Measurements from ENCODE around the gene GLRB.
"Not testable (repeated sequence)": the region's sequence is repeated elsewhere in the genome, so short reads cannot be mapped to it uniquely, and the experiment has no call there.

GLRB gene

GRCh38 chr4:157121401-157121800 lies 45.5 kb downstream of the GLRB start:
- H3K4me3 ChIP-seq, result no peak overlapping the region
- no peaks in the 10 kb centered on the region for H3K36me3 ChIP-seq
- no peak overlapping the region for H3K9ac ChIP-seq
- H3K9me3 ChIP-seq, result no peaks in the 10 kb centered on the region
- H3K4me2 ChIP-seq, result no peak overlapping the region
- no peak for TF ChIP-seq Cebpa-rat (IDR thresholded peaks at IDR 0.05)
- no peak overlapping the region for H3K27ac ChIP-seq
- no peaks in the 10 kb centered on the region for H4K20me1 ChIP-seq
- H3K27me3 ChIP-seq, result no peaks in the 10 kb centered on the region
- H3K4me1 ChIP-seq, result no peaks in the 10 kb centered on the region

- Histone ChIP-seq H3K9me3 (no peaks in the 10 kb centered on the region), H3K4me1 (no peaks in the 10 kb centered on the region)
- TF ChIP-seq Cebpa-rat (IDR thresholded peaks at IDR 0.05), result no peak
Measured at GRCh38 chr4:157127571-157127970, 51.6 kb downstream of the GLRB start.

GRCh38 chr4:157128395-157128794 lies 52.4 kb downstream of the GLRB start:
- Histone ChIP-seq H3K36me3 (no peaks in the 10 kb centered on the region), H3K27ac (no peak overlapping the region), H3K4me1 (no peaks in the 10 kb centered on the region), H3K4me2 (no peak overlapping the region), H4K20me1 (no peaks in the 10 kb centered on the region), H3K9ac (no peak overlapping the region), H3K27me3 (no peaks in the 10 kb centered on the region), H3K9me3 (no peaks in the 10 kb centered on the region), H3K4me3 (no peak overlapping the region)
- TF ChIP-seq Cebpa-rat (IDR thresholded peaks at IDR 0.05), result no peak

More at GRCh38 chr4:157127571-157127970, 51.6 kb downstream of the GLRB start:
- H3K4me3 ChIP-seq, result no peak overlapping the region
- no peaks in the 10 kb centered on the region for H3K27me3 ChIP-seq
- H3K9ac ChIP-seq, result no peak overlapping the region
- no peaks in the 10 kb centered on the region for H4K20me1 ChIP-seq
- no peak overlapping the region for H3K27ac ChIP-seq
- no peaks in the 10 kb centered on the region for H3K36me3 ChIP-seq
- H3K4me2 ChIP-seq, result no peak overlapping the region

- H3K27me3 ChIP-seq, result no peaks in the 10 kb centered on the region
- H3K27ac ChIP-seq, result no peak overlapping the region
- no peaks in the 10 kb centered on the region for H3K4me1 ChIP-seq
- no peak overlapping the region for H3K4me3 ChIP-seq
- H4K20me1 ChIP-seq, result no peaks in the 10 kb centered on the region
- H3K9ac ChIP-seq, result no peak overlapping the region
- no peak overlapping the region for H3K4me2 ChIP-seq
- H3K36me3 ChIP-seq, result no peaks in the 10 kb centered on the region
- no peak for TF ChIP-seq Cebpa-rat (IDR thresholded peaks at IDR 0.05)
- no peaks in the 10 kb centered on the region for H3K9me3 ChIP-seq
Measured at GRCh38 chr4:157141976-157142375, 66.0 kb downstream of the GLRB start.

GRCh38 chr4:157143369-157143768 lies 67.4 kb downstream of the GLRB start:
- no peak overlapping the region for H3K4me2 ChIP-seq
- no peak overlapping the region for H3K4me3 ChIP-seq
- no peaks in the 10 kb centered on the region for H3K36me3 ChIP-seq
- H4K20me1 ChIP-seq, result no peaks in the 10 kb centered on the region
- H3K4me1 ChIP-seq, result no peaks in the 10 kb centered on the region
- no peaks in the 10 kb centered on the region for H3K9me3 ChIP-seq
- H3K9ac ChIP-seq, result no peak overlapping the region
- no peak overlapping the region for H3K27ac ChIP-seq
- H3K27me3 ChIP-seq, result no peaks in the 10 kb centered on the region
- no peak for TF ChIP-seq Cebpa-rat (IDR thresholded peaks at IDR 0.05)

- Histone ChIP-seq H3K9me3 (no peaks in the 10 kb centered on the region), H3K9ac (no peak overlapping the region), H3K4me3 (no peak overlapping the region), H3K27me3 (no peaks in the 10 kb centered on the region), H3K27ac (no peak overlapping the region), H3K4me2 (no peak overlapping the region), H3K36me3 (no peaks in the 10 kb centered on the region), H3K4me1 (no peaks in the 10 kb centered on the region), H4K20me1 (no peaks in the 10 kb centered on the region)
- no peak for TF ChIP-seq Cebpa-rat (IDR thresholded peaks at IDR 0.05)
Measured at GRCh38 chr4:157151711-157152110, 75.8 kb downstream of the GLRB start.

- no peak for TF ChIP-seq Cebpa-rat (IDR thresholded peaks at IDR 0.05)
- Histone ChIP-seq H3K27ac (no peak overlapping the region), H4K20me1 (no peaks in the 10 kb centered on the region), H3K9me3 (no peaks in the 10 kb centered on the region), H3K4me2 (no peak overlapping the region), H3K4me3 (no peak overlapping the region), H3K4me1 (no peaks in the 10 kb centered on the region), H3K27me3 (no peaks in the 10 kb centered on the region), H3K36me3 (no peaks in the 10 kb centered on the region), H3K9ac (no peak overlapping the region)
Measured at GRCh38 chr4:157165935-157166610, 90.1 kb downstream of the GLRB start.

- no peaks in the 10 kb centered on the region for H3K36me3 ChIP-seq
- H3K27me3 ChIP-seq, result no peaks in the 10 kb centered on the region
- no peaks in the 10 kb centered on the region for H3K4me1 ChIP-seq
- H3K9me3 ChIP-seq, result no peaks in the 10 kb centered on the region
- no peaks in the 10 kb centered on the region for H4K20me1 ChIP-seq
- no peak overlapping the region for H3K27ac ChIP-seq
- H3K4me2 ChIP-seq, result no peak overlapping the region
- no peak for TF ChIP-seq Cebpa-rat (IDR thresholded peaks at IDR 0.05)
- no peak overlapping the region for H3K9ac ChIP-seq
- no peak overlapping the region for H3K4me3 ChIP-seq
Measured at GRCh38 chr4:157170321-157170720, 94.4 kb downstream of the GLRB start.

GRCh38 chr4:157172011-157172410 lies 96.1 kb downstream of the GLRB start:
- no peaks in the 10 kb centered on the region for H3K4me1 ChIP-seq
- H3K9me3 ChIP-seq, result no peaks in the 10 kb centered on the region
- H3K36me3 ChIP-seq, result no peaks in the 10 kb centered on the region
- TF ChIP-seq Cebpa-rat (IDR thresholded peaks at IDR 0.05), result no peak
- no peaks in the 10 kb centered on the region for H4K20me1 ChIP-seq
- no peaks in the 10 kb centered on the region for H3K27me3 ChIP-seq
- no peak overlapping the region for H3K27ac ChIP-seq
- H3K9ac ChIP-seq, result no peak overlapping the region
- H3K4me3 ChIP-seq, result no peak overlapping the region
- no peak overlapping the region for H3K4me2 ChIP-seq

GRCh38 chr4:157180268-157180667 lies 104.3 kb downstream of the GLRB start:
- not testable (repeated sequence) for H3K36me3 ChIP-seq, H3K27ac ChIP-seq, H3K4me2 ChIP-seq, H3K9ac ChIP-seq, H4K20me1 ChIP-seq, H3K4me1 ChIP-seq, H3K4me3 ChIP-seq, H3K9me3 ChIP-seq, H3K27me3 ChIP-seq

- Histone ChIP-seq H3K9ac (no peak overlapping the region), H3K4me2 (no peak overlapping the region), H3K4me1 (no peaks in the 10 kb centered on the region), H3K4me3 (no peak overlapping the region), H3K27ac (no peak overlapping the region), H3K27me3 (no peaks in the 10 kb centered on the region), H3K9me3 (no peaks in the 10 kb centered on the region), H3K36me3 (no peaks in the 10 kb centered on the region), H4K20me1 (no peaks in the 10 kb centered on the region)
- TF ChIP-seq Cebpa-rat (IDR thresholded peaks at IDR 0.05), result no peak
Measured at GRCh38 chr4:157184300-157184699, 108.3 kb downstream of the GLRB start.

All from BLaER1 (cell line).